ENCODE data around the gene PFKFB3.

The PFKFB3 gene

GRCh38 chr10:6208799-6209235 lies 6.1 kb downstream of the PFKFB3 start:
- H3K9ac ChIP-seq: no peak overlapping the region
- peaks cover 10% of the 10 kb centered on the region; the same call in 1 of the 2 replicates for H3K79me2 ChIP-seq (ENCODE audit: insufficient read depth, low read depth)
- H3K27me3 ChIP-seq (ENCODE audit: insufficient read depth, low read depth): no peaks in the 10 kb centered on the region
- no peak overlapping the region for H3K4me3 ChIP-seq (IDR thresholded peaks at IDR 0.05; ENCODE audit: insufficient read depth, low read depth, low read length)
- H3K36me3 ChIP-seq (ENCODE audit: insufficient read depth): no peaks in the 10 kb centered on the region
- H4K20me1 ChIP-seq (ENCODE audit: insufficient read depth): no peaks in the 10 kb centered on the region
- no peak overlapping the region for H3K4me2 ChIP-seq
- peaks cover 14% of the 10 kb centered on the region for H3K4me1 ChIP-seq (ENCODE audit: low read depth, poor library complexity, severe bottlenecking)
- no peak overlapping the region for H3K27ac ChIP-seq
- TF ChIP-seq CTCF (conservative IDR thresholded peaks at IDR 0.05; ENCODE audit: low read depth, low read length): no peak
- no peak overlapping the region for H2AFZ ChIP-seq (ENCODE audit: low read depth)

GRCh38 chr10:6211341-6211670 lies 8.6 kb downstream of the PFKFB3 start:
- Histone ChIP-seq H3K27ac (no peak overlapping the region), H4K20me1 (ENCODE audit: insufficient read depth) (no peaks in the 10 kb centered on the region), H3K27me3 (ENCODE audit: insufficient read depth, low read depth) (no peaks in the 10 kb centered on the region), H3K4me2 (no peak overlapping the region), H2AFZ (ENCODE audit: low read depth) (no peak overlapping the region), H3K4me1 (ENCODE audit: low read depth, poor library complexity, severe bottlenecking) (peaks cover 5% of the 10 kb centered on the region), H3K9ac (no peak overlapping the region), H3K4me3 (IDR thresholded peaks at IDR 0.05; ENCODE audit: insufficient read depth, low read depth, low read length) (no peak overlapping the region), H3K79me2 (ENCODE audit: insufficient read depth, low read depth) (no peaks in the 10 kb centered on the region), H3K36me3 (ENCODE audit: insufficient read depth) (no peaks in the 10 kb centered on the region)
- no peak for TF ChIP-seq CTCF (conservative IDR thresholded peaks at IDR 0.05; ENCODE audit: low read depth, low read length)

GRCh38 chr10:6211671-6212635 lies 9.2 kb downstream of the PFKFB3 start:
- TF ChIP-seq CTCF (conservative IDR thresholded peaks at IDR 0.05; ENCODE audit: low read depth, low read length): no peak
- no peaks in the 10 kb centered on the region for H3K36me3 ChIP-seq (ENCODE audit: insufficient read depth)

GRCh38 chr10:6212806-6213205 lies 10.1 kb downstream of the PFKFB3 start:
- H3K36me3 ChIP-seq (ENCODE audit: insufficient read depth): no peaks in the 10 kb centered on the region
- H3K9ac ChIP-seq: no peak overlapping the region
- no peak overlapping the region for H2AFZ ChIP-seq (ENCODE audit: low read depth)
- H3K27me3 ChIP-seq (ENCODE audit: insufficient read depth, low read depth): no peaks in the 10 kb centered on the region
- H3K4me3 ChIP-seq (IDR thresholded peaks at IDR 0.05; ENCODE audit: insufficient read depth, low read depth, low read length): no peak overlapping the region
- no peaks in the 10 kb centered on the region for H4K20me1 ChIP-seq (ENCODE audit: insufficient read depth)
- H3K79me2 ChIP-seq (ENCODE audit: insufficient read depth, low read depth): no peaks in the 10 kb centered on the region
- no peak for TF ChIP-seq CTCF (conservative IDR thresholded peaks at IDR 0.05; ENCODE audit: low read depth, low read length)
- H3K4me1 ChIP-seq (ENCODE audit: low read depth, poor library complexity, severe bottlenecking): peaks cover 7% of the 10 kb centered on the region
- H3K4me2 ChIP-seq: no peak overlapping the region
- H3K27ac ChIP-seq: no peak overlapping the region

More at GRCh38 chr10:6211671-6212635, 9.2 kb downstream of the PFKFB3 start:
- Histone ChIP-seq H3K27me3 (ENCODE audit: insufficient read depth, low read depth) (no peaks in the 10 kb centered on the region), H4K20me1 (ENCODE audit: insufficient read depth) (no peaks in the 10 kb centered on the region), H3K4me3 (IDR thresholded peaks at IDR 0.05; ENCODE audit: insufficient read depth, low read depth, low read length) (no peak overlapping the region), H3K4me2 (no peak overlapping the region), H3K79me2 (ENCODE audit: insufficient read depth, low read depth) (no peaks in the 10 kb centered on the region), H3K4me1 (ENCODE audit: low read depth, poor library complexity, severe bottlenecking) (peaks cover 5% of the 10 kb centered on the region), H3K9ac (no peak overlapping the region), H3K27ac (no peak overlapping the region), H2AFZ (ENCODE audit: low read depth) (no peak overlapping the region)
